ENCODE measurements around the gene FYB1.
"Not testable (repeated sequence)": the region's sequence is repeated elsewhere in the genome, so short reads cannot be mapped to it uniquely, and the experiment has no call there.

Gene FYB1

GRCh38 chr5:39219437-39219836 lies at the start of gene FYB1:
Gene FYB1, minus strand, starts transcription at chr5:39219563. Its CDS starts 16,603 bp downstream, at chr5:39202960.
- no peak for DNase-seq (ENCODE audit: low read depth, low spot score)

GRCh38 chr5:39267186-39267585 lies 47.8 kb upstream of the FYB1 start:
- no peak for DNase-seq (ENCODE audit: low read depth, low spot score)

GRCh38 chr5:39266442-39266841 lies 47.1 kb upstream of the FYB1 start:
- DNase-seq (ENCODE audit: low read depth, low spot score): no peak

- DNase-seq (ENCODE audit: low read depth, low spot score): no peak
Observed at GRCh38 chr5:39264528-39264927, 45.2 kb upstream of the FYB1 start.

- no peak for DNase-seq (ENCODE audit: low read depth, low spot score)
Observed at GRCh38 chr5:39262981-39263380, 43.6 kb upstream of the FYB1 start.

GRCh38 chr5:39260095-39260494 lies 40.7 kb upstream of the FYB1 start:
- no peak for DNase-seq (ENCODE audit: low read depth, low spot score)

- DNase-seq (ENCODE audit: low read depth, low spot score): no peak
Observed at GRCh38 chr5:39257554-39257953, 38.2 kb upstream of the FYB1 start.

GRCh38 chr5:39256477-39257235 lies 37.3 kb upstream of the FYB1 start:
- DNase-seq (ENCODE audit: low read depth, low spot score): no peak

- DNase-seq (ENCODE audit: low read depth, low spot score): no peak
Observed at GRCh38 chr5:39255406-39255805, 36.0 kb upstream of the FYB1 start.

GRCh38 chr5:39254671-39255070 lies 35.3 kb upstream of the FYB1 start:
- no peak for DNase-seq (ENCODE audit: low read depth, low spot score)

GRCh38 chr5:39253196-39253595 lies 33.8 kb upstream of the FYB1 start:
- no peak for DNase-seq (ENCODE audit: low read depth, low spot score)

- DNase-seq (ENCODE audit: low read depth, low spot score): no peak
Observed at GRCh38 chr5:39249564-39250274, 30.4 kb upstream of the FYB1 start.

- no peak for DNase-seq (ENCODE audit: low read depth, low spot score)
Observed at GRCh38 chr5:39249069-39249468, 29.7 kb upstream of the FYB1 start.

- DNase-seq (ENCODE audit: low read depth, low spot score): no peak
Observed at GRCh38 chr5:39240750-39241149, 21.4 kb upstream of the FYB1 start.

- DNase-seq (ENCODE audit: low read depth, low spot score): no peak
Observed at GRCh38 chr5:39238366-39239105, 19.2 kb upstream of the FYB1 start.

GRCh38 chr5:39236718-39237117 lies 17.4 kb upstream of the FYB1 start:
- no peak for DNase-seq (ENCODE audit: low read depth, low spot score)

- no peak for DNase-seq (ENCODE audit: low read depth, low spot score)
Observed at GRCh38 chr5:39235648-39236047, 16.3 kb upstream of the FYB1 start.

- DNase-seq (ENCODE audit: low read depth, low spot score): not testable (repeated sequence)
Observed at GRCh38 chr5:39234494-39234893, 15.1 kb upstream of the FYB1 start.

GRCh38 chr5:39233783-39234182 lies 14.4 kb upstream of the FYB1 start:
- no peak for DNase-seq (ENCODE audit: low read depth, low spot score)

GRCh38 chr5:39231705-39232525 lies 12.6 kb upstream of the FYB1 start:
- DNase-seq (ENCODE audit: low read depth, low spot score): no peak

GRCh38 chr5:39228596-39228995 lies 9.2 kb upstream of the FYB1 start:
- no peak for DNase-seq (ENCODE audit: low read depth, low spot score)

GRCh38 chr5:39226558-39226957 lies 7.2 kb upstream of the FYB1 start:
- DNase-seq (ENCODE audit: low read depth, low spot score): no peak

Measured in iPS DF 19.7 (cell line).